Activated CD8-positive, alpha-beta memory T cell treated with anti-CD3 and anti-CD28 coated beads, Interleukin-2, amount 50 U/mL, for 1 hour (primary cell): ENCODE data around the gene SLC22A3.

Experiments
- DNase-seq: peaks from one replicate; pipeline ENCODE4 v3.0.0-alpha.2; 2020; ENCODE audit errors: extremely low read depth

Gene SLC22A3

GRCh38 chr6:160417146-160417545, 69.0 kb downstream of the SLC22A3 start:
- no peak for DNase-seq

GRCh38 chr6:160417550-160417949, 69.4 kb downstream of the SLC22A3 start:
- DNase-seq, result no peak

- DNase-seq, result no peak
These were observed 70.2 kb downstream of the SLC22A3 start for GRCh38 chr6:160418370-160418769.

GRCh38 chr6:160419488-160419887, 71.3 kb downstream of the SLC22A3 start:
- no peak for DNase-seq

GRCh38 chr6:160420253-160420968, 72.2 kb downstream of the SLC22A3 start:
- DNase-seq, result no peak

- no peak for DNase-seq
These were observed 72.9 kb downstream of the SLC22A3 start for GRCh38 chr6:160420969-160421556.

GRCh38 chr6:160421854-160422253, 73.7 kb downstream of the SLC22A3 start:
- no peak for DNase-seq

- no peak for DNase-seq
These were observed 76.1 kb downstream of the SLC22A3 start for GRCh38 chr6:160424256-160424655.

- DNase-seq, result no peak
These were observed 78.0 kb downstream of the SLC22A3 start for GRCh38 chr6:160426136-160426535.

- DNase-seq, result no peak
These were observed 79.3 kb downstream of the SLC22A3 start for GRCh38 chr6:160427312-160428068.

- no peak for DNase-seq
These were observed 79.9 kb downstream of the SLC22A3 start for GRCh38 chr6:160428069-160428430.

GRCh38 chr6:160428818-160429619, 80.8 kb downstream of the SLC22A3 start:
- no peak for DNase-seq

- DNase-seq, result no peak
These were observed 81.4 kb downstream of the SLC22A3 start for GRCh38 chr6:160429620-160429895.

GRCh38 chr6:160430203-160430602, 82.0 kb downstream of the SLC22A3 start:
- no peak for DNase-seq

- no peak for DNase-seq
These were observed 82.6 kb downstream of the SLC22A3 start for GRCh38 chr6:160430751-160431150.

- DNase-seq, result no peak
These were observed 83.0 kb downstream of the SLC22A3 start for GRCh38 chr6:160431226-160431625.

GRCh38 chr6:160431791-160432404, 83.7 kb downstream of the SLC22A3 start:
- no peak for DNase-seq

- no peak for DNase-seq
These were observed 87.8 kb downstream of the SLC22A3 start for GRCh38 chr6:160435935-160436334.

- no peak for DNase-seq
These were observed 89.0 kb downstream of the SLC22A3 start for GRCh38 chr6:160437154-160437553.

- no peak for DNase-seq
These were observed 89.6 kb downstream of the SLC22A3 start for GRCh38 chr6:160437775-160438174.

- no peak for DNase-seq
These were observed 90.3 kb downstream of the SLC22A3 start for GRCh38 chr6:160438481-160438880.

GRCh38 chr6:160439751-160440150, 91.6 kb downstream of the SLC22A3 start:
- DNase-seq, result no peak
